NCI-H146 (cell line): ENCODE results near the gene CHD6.

ENCODE experiments used
- DNase-seq: peaks from one replicate; lab custom pipeline; 2025; lab: John Stamatoyannopoulos, UW

CHD6 gene, protein sequence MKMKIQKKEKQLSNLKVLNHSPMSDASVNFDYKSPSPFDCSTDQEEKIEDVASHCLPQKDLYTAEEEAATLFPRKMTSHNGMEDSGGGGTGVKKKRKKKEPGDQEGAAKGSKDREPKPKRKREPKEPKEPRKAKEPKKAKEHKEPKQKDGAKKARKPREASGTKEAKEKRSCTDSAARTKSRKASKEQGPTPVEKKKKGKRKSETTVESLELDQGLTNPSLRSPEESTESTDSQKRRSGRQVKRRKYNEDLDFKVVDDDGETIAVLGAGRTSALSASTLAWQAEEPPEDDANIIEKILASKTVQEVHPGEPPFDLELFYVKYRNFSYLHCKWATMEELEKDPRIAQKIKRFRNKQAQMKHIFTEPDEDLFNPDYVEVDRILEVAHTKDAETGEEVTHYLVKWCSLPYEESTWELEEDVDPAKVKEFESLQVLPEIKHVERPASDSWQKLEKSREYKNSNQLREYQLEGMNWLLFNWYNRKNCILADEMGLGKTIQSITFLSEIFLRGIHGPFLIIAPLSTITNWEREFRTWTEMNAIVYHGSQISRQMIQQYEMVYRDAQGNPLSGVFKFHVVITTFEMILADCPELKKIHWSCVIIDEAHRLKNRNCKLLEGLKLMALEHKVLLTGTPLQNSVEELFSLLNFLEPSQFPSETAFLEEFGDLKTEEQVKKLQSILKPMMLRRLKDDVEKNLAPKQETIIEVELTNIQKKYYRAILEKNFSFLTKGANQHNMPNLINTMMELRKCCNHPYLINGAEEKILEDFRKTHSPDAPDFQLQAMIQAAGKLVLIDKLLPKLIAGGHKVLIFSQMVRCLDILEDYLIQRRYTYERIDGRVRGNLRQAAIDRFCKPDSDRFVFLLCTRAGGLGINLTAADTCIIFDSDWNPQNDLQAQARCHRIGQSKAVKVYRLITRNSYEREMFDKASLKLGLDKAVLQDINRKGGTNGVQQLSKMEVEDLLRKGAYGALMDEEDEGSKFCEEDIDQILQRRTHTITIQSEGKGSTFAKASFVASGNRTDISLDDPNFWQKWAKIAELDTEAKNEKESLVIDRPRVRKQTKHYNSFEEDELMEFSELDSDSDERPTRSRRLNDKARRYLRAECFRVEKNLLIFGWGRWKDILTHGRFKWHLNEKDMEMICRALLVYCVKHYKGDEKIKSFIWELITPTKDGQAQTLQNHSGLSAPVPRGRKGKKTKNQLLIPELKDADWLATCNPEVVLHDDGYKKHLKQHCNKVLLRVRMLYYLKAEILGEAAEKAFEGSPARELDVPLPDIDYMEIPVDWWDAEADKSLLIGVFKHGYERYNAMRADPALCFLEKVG (N-terminal part only)

DNA sequence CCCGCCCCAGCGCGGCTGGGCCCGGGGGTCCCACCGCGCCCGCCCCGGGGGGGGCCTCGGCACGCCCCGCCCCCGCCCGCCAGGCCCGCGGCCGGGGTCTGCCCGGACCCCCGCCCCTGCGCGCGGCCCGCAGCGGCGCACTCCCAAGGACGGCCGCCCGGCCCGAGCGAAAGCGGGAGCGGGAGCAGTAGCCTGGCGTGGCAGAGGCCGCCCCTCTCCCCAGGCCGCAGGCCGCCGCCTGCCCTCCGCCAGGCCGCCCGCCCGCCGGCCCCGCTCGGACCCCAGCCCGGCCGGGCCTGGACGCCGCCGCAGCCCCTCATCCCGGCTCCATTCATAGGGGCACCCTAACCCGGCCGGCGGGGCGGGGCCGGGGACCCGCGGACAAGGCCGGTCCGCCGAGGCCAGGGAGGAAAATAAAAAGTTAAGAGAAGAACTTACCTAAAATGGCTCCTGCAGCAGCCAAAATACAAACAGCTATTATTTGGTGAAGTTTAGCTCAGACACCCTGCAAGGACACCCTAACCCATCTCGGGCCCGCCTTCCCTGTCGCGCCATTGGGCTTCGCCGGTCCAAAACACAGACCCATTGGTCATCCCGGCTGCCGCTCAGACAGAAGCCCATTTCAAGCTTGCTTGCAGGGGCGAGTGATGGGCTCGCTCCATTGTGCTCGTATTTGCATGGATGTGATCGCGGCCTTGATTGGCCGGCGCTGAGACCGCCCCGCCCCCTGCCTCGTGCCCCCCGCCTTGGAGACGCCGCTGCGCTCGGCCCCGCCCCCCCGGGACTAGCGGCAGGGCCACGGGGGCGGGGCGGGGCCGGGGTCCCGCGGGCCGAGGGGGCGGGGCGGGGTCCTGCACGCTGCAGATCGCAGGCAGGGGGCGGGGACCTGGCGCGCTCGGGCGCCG, at the start of gene CHD6:
Gene CHD6 (minus strand): TSS at position 476 of the 905 bp plus-strand sequence. CDS start 67,040 bp downstream, outside the sequence.
- peak; percentile 100 for DNase-seq

DNA sequence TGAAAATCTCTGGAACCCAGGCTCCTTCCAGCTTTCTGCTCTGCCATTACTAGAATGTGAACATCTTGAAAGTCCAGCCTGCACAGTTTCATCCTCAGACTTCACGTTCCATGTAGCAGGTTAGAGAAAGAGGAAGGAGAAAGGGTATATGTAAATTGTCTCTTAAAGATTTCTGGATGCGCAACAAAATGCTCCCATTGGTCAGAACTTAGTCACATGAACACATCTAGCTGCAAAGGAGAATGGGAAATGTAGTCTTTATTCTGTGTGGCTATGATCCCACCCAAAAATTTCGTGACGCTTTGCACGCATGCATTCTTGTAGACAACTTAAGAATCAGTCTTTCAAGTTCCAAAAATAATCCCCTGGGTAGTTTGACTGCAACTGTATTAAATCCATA, 46.4 kb upstream of the CHD6 start:
- DNase-seq, result no peak

DNA sequence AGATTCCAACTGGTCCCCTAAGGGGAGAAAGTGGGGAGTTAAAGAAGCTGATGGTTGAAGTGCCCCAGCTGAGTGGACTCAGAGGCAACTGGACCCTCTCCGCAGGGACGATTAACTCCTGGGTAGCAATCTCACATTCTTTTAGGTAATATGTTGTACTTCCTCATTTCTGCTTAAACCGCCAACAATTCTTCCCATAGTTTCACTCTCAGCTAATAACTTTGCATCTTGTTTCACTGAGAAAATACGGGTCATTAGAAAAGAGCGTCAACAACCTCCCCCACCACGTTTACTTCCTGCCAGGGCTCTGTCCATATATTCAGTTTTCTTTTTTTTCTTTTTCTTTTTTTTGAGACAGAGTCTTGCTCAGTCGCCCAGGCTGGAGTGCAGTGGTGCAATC, 39.5 kb upstream of the CHD6 start:
- no peak for DNase-seq

DNA sequence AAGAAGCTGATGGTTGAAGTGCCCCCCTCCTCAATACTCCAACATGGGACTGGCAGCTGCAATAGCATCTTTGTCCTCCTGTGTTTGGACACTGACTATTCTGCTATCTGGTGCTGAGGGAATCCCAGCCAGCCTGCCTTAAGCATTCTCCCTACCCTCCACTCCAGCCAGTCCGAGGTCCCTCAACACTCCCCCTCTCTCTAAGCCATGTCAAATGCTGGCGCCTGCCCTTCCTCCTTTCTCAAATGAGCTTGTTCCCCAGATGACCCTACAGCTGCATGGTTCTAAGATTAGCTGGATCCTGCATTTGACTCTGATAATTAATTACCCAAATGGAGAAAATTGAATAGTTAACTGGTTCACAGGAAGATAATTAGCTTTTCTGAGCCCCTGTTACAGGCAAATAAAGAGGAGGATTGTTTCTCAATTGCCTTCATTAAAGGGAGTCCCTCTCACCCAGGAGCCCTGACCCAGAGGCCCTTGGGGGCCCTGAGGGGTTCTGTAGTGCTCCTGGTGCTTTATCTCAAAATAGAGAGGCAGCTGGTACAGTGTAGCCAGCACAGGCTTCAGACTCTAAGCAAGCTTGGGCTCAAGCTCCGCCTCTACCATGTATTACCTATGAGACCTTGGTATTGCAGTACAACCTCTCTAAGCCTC, 37.9 kb upstream of the CHD6 start:
- peak; percentile 96 for DNase-seq

DNA sequence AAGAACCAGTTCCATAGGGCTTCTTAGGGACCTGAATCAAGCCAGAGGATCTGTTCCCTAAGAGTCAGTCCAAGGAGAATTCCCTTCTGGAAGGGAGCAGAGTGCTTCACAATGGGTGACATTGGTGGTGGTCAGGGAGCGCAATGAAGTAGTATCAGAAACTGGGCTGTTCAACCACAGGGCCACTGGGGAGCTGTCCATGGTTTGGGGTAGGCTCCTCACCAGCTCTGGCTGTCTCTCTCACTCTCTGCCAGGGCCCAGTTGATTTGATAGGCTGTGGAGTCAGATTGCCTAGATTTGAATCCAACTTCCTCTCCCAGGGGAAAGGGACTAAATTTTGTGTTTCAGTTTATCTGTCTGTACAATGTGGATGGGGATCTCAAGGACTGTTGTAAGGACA, 36.7 kb upstream of the CHD6 start:
- DNase-seq, result no peak

DNA sequence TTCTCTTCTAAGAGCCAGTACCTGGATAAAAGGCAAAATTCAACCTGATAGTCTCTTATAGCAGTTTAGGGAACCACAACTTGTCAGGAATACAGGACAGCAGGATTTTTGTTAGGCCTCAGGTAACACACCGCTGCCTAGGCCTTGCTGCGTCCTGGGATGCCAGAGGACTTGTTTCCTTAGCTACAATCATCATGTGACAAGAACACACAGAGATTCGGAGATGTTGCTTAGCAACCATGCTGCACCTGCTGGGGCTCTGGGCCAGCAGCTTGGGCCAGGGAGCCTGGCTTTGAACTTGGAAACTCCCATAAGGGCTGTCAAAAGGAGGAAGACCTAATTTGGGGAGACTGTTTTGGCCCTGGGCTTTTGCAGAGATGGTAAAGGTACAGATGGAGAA, 36.1 kb upstream of the CHD6 start:
- DNase-seq, result peak; percentile 95

DNA sequence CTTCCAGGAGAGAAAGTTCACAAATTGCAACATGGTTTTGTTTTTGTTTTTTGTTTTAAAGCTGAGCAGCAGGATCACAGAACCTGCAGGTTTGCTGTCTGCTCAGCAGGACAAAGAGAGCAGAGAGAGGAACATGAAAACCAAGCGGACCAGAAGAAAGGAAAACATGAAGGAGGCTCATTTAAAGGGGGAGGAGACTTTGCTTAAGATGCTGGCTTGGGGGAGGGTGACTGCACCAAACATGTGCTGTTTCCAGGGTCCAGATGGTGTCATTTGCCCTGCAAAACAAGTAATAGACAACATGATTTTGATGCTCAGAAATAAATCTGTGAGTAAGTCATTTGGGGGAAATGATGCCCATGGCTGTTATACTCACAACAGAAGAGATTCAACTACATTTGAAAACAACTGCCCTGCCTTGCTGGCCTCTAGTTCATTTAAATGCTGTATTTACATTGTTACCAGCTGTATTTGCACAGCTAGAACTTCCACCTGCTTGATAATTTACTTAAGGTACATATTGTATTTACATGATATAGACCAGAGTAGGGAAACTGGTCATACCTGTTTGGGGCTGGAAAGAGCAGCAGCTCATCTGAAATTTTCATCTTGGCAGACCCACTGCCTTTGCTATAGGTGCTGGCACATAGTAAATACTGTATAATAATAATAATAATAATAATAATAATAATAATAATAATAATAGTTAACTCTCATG, 32.2 kb upstream of the CHD6 start:
- peak; percentile 99 for DNase-seq

DNA sequence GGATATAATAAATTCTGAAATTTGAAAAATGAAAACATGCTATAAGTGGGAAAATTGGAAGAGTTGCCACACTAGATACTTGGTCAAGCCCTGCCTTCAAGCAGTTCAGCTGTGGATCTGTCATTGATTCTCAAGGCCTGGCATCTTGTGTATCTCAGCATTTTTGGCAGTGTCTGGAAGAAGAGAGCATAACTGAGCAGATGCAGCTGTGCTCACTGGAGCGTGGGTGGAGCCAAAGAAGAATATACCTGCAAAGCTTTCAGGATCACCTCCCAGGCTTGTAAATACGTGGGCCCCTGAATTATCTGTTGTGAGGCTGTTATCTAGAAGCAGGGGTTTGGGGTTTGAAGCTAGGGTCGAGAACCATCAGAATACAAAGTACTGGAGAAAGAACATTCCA, 31.3 kb upstream of the CHD6 start:
- peak; percentile 92 for DNase-seq

DNA sequence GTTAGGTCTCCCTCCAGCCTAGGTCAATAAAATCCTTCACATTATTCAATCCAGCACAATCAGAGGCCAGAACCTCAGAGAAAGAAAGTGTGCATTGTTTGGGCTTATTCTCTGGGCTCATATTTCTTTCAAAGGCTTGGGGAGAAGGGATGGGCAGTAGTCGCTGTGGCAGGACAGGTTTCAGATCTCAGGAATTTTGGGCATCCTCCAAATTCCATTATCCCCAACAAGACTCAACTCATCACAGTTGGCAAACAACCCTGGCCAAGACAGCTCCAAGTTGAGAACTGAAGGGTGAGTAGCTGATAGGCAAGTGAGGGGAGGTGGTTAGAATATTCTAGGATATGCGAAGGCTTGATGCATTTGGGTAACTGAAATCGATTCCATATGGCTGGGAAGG, 27.2 kb upstream of the CHD6 start:
- no peak for DNase-seq

DNA sequence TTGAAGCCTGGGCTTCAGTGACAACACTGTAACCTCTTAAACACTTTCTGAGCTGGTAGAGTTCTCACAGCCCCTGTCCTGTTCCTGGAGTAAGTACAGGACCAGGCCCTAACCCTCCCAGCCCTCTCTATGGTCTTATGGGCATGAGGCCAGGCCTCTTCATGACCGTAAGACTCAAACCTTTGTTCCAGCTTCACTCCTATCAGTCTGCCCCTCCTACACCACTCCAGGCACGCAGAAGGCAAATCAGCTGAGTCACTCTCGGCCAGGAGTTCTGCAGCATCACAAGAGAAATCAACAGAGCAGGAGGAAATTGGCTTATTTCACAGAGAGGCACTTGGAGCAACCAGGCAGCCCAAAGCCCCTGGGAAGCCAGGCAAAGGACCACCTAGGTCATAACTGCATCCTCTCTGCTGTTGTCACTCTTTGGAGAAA, 25.3 kb upstream of the CHD6 start:
- DNase-seq, result peak; percentile 89

DNA sequence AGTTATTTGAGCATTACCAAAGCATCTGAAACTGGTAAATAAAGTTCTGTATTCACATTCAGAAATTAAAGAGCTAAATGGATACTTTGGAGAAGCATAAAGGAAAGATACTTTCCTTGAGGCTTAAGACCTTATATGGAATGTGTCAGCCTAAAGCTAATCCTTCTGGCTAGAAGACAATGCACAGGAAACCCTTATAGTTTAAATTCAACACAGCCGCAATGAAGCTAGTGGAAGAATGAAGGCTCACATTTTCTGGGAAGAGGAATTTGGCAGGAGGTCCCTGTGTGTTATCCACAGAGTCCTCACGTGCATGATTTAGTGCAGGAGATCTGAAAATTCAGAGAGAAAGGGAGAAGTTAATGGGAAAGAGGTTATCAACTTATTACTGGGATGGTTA, 21.5 kb upstream of the CHD6 start:
- DNase-seq, result no peak

DNA sequence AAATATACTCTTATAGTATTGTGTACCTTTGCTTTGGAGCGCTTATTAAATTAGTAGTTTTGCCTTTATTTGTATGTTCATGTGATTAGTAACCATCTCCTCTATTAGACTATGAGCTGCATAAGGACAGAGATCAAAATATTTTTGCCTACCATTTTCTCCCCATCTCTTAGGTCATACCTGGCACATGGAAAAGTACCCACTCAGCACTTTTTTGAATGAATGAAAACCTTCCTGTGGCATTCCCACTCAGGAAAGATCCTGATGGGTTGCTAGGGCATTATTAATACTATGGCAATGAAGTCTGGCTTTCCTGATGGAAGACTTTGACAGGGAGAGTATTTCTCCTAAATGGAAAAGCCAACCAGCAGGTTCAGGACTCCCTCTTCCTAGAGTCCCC, 20.3 kb upstream of the CHD6 start:
- DNase-seq, result no peak

DNA sequence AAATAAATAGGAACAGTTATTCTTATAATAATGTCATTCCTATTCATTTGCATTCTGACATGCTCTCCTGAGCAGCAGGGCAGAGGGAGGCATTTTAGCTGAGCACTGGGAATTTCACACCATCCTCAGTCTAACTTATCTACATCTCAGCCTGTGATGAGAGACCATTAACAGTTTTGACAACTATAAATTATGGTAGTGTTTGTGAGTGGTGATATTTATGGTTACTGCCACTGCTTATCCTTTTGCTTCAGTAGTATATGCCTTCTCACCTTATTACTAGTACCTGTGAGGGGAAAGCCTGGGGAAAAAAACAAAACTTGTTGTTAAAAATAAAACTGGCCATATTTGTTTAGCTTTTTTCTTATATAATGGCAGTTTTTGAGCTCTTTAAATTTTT, 17.0 kb upstream of the CHD6 start:
- no peak for DNase-seq

DNA sequence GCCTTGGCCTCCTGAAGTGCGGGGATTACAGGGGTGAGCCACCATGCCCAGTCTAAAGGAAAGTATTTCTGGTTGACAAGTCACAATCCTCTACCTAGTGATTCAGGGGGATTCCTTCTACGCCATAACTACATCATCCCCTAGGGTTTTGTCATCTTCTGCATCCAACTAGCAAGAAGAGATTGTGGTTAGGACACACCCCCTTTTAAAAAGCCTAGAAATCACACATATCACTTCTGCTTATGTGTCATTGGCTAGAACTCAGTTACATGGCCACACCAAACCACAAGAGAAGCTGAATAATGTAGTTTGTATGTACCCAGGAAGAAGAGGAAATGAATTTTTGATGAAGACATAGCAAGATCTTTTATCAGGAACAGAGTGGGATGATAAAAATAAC, 14.7 kb upstream of the CHD6 start:
- no peak for DNase-seq

DNA sequence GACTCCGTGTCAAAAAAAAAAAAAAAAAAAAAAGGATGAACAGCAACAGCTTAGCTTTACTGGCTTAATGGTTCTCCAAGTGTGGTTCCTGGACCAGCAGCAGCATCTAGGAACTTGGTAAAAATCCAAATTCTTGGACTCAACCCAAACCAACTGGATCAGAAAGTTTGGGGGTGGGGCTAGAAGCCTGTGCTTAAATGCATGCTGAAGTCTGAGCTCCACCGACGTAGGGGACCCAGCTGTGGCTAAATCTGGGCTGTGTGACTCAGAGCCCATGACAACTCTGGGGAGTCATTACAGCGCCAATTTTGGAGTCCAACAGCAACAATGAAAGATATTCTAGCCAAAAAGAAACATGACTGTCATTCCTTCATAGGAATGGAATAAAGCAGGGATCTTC, 13.6 kb upstream of the CHD6 start:
- no peak for DNase-seq

DNA sequence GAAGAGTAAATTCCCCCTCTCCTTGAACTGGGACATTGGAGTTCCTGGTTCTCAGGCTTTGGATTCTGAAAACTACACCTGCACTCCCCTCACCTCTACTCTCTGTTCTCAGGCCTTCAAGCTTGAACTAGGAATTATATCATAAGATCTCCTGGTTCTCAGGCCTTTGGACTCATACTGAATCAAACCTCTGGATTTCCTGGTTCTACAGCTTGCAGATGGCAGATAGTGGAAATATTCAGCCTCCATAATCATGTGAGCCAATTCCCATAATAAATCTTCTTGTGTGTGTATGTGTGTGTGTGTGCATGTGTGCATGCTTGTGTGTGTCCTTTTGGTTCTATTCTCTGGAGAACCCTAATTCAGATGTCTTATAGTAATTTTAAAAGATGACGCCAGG, 12.7 kb upstream of the CHD6 start:
- DNase-seq, result no peak

DNA sequence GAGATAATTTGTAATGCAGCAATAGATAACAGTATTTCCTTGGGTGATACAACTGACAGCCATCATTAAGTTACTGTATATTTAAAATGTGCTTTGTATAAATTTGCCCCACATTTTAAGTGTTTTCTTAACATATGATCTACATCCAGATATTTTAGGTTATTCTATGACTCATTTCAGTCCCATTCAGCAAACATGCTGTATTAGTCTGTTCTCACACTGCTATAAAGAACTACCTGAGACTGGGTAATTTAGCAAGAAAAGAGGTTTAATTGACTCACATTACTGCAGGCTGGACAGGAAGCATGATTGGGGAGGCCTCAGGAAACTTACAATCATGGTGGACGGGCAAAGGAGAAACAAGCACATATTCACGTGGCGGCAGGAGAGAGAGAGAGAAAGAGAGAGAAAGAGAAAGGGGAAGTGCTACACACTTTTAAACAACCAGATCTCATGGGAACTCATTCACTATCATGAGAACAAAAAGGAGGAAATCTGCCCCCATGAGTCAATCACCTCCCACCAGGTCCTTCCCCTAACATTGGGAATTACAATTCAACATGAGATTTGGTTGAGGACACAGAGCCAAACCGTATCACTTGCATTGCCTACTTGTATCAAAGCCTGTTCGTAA, 9.6 kb upstream of the CHD6 start:
- DNase-seq, result no peak

DNA sequence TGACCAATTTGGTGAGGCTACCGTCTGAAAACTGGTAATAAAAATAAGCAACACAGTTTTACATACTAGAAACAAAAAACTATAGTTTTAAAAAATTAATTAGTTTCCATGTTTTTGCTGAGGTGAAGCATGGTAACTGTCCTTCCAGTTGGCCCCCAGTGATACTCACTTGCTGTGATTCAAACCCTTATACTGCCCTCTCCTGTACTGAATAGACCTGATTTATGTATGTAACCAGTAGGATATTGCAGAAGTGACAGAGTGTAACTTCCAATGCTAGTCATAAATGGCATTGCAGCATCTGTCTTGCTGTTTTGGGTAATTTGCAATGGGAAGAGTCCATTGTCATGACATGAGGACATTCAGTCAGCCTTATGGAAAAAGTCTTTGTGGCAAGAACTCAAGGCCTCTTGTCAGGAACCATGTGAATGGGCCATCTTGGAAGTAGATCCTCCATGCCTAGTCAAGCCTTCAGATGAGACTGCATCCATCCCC, 8.9 kb upstream of the CHD6 start:
- no peak for DNase-seq

DNA sequence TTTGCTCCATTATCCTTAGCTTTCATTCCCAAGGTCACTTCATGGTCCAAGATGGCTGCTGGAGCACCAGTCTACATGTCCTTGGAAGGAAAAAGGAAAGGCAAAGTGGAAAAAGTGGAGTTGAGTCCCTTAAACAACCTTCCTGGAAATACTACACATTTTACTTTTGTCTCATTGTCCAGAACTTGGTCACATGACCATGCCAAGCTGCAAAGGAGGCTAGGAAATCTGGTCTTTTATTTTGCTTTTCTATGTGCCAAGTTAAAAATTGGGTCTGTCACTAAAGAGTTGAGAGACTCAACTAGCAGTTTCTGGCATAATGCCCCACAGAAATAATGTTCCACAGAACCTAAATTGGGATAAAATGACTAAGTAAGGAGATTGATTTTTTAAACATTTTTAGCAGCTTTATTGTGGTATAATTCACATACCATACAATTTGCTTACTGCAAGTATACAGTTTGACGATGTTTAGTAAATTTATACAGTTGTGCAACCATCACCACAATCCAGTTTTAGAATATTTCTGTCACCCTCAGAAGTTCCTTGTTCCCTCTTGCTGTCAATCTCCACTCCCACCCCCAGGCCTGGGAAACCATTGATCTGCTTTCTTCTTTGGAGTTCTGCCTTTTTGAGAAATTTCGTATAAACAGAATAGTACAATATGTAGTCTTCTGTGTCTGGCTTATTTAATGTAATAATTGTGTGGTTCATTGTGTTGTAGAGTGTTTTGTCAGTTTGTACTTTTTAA, 5.6 kb upstream of the CHD6 start:
- no peak for DNase-seq
